ENCODE results near the gene BNIP5.

Gene BNIP5

DNA sequence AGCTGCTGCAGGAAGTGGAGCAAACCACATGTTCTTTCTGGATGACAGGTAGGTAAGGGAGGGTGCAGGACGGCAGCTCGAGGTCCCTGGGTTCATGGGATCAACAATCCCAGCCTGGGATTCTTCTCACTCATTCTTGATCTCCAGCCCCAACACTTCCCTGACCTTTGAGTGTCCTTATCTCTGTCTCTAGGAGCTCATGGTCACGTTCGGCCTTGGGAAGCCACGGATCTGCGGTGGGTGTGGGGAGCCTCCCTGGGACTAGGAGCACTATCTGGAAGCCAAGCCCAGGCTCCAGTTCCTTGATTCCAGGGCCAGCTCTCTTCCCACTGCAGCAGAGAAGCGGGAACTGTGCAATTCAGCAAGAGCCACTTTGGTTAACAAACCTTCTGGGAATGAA is 27.5 kb downstream of the BNIP5 start:
- no peak for DNase-seq (ENCODE audit: low read depth)
- no peak overlapping the region for H3K4me3 ChIP-seq (ENCODE audit: low read depth, low read length)
- TF ChIP-seq, protein P1, sequence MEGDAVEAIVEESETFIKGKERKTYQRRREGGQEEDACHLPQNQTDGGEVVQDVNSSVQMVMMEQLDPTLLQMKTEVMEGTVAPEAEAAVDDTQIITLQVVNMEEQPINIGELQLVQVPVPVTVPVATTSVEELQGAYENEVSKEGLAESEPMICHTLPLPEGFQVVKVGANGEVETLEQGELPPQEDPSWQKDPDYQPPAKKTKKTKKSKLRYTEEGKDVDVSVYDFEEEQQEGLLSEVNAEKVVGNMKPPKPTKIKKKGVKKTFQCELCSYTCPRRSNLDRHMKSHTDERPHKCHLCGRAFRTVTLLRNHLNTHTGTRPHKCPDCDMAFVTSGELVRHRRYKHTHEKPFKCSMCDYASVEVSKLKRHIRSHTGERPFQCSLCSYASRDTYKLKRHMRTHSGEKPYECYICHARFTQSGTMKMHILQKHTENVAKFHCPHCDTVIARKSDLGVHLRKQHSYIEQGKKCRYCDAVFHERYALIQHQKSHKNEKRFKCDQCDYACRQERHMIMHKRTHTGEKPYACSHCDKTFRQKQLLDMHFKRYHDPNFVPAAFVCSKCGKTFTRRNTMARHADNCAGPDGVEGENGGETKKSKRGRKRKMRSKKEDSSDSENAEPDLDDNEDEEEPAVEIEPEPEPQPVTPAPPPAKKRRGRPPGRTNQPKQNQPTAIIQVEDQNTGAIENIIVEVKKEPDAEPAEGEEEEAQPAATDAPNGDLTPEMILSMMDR (IDR thresholded peaks at IDR 0.05; ENCODE audit: insufficient read depth, low read depth, low read length, missing control alignments), result no peak

DNA sequence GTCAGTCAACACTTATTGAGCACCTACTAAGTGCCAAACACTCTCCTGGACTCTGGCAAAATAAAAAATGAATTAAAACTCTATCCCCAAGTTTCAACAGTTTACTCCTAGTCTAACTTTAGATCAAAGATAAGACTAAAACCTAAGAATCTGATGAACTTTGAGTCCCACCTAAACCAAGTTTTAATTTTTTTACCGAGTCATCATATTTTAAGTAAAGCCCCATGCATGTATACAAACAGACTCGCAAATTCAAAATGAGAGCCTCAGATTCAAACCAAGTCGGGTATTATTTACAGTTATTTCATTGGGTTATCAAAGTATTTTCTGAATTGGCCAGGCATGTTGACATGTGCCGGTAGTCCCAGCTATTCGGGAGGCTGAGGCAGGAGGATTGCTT is 28.2 kb downstream of the BNIP5 start:
- H3K4me3 ChIP-seq (ENCODE audit: low read depth, low read length), result no peak overlapping the region
- DNase-seq (ENCODE audit: low read depth), result no peak
- TF ChIP-seq, protein P1 (IDR thresholded peaks at IDR 0.05; ENCODE audit: insufficient read depth, low read depth, low read length, missing control alignments), result no peak

DNA sequence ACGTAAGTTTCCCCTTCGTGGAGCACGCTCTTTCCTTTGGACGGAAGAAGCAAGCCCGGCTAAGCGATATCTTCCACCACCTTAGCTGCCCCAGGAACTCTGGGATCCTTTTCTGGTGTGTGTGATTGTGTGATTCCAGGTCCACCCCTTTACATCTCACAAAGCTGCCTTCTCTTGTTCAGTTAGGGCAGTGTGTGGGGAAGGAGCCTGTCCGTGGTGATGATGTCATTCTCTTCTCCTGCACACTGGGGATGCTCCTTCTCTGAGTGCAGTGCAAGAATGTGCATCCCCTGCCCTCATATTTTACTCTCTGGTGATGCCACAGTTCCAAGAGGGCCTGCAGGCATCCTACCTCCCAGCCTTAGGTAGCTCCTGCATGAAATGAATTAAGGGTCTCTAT is 30.3 kb downstream of the BNIP5 start:
- TF ChIP-seq, protein P1 (IDR thresholded peaks at IDR 0.05; ENCODE audit: insufficient read depth, low read depth, low read length, missing control alignments), result no peak
- H3K4me3 ChIP-seq (ENCODE audit: low read depth, low read length), result no peak overlapping the region
- DNase-seq (ENCODE audit: low read depth), result no peak

DNA sequence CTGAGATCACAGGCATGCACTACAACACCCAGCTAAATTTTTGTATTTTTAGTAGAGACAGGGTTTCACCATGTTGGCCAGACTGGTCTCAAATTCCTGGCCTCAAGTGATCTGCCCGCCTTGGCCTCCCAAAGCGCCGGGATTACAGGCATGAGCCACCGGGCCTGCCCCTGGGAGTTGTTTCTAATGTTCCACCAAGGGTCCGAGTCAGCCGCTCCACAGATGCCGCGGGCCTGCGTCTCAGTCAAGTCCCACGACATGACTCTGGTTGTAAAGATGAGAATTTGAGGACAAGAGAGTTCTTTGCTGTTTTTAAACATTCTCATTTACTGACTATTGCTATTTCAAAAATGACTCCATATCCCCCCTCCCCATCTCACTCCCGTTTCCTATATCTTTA is 30.8 kb downstream of the BNIP5 start:
- no peak overlapping the region for H3K4me3 ChIP-seq (ENCODE audit: low read depth, low read length)
- DNase-seq (ENCODE audit: low read depth), result no peak
- TF ChIP-seq, protein P1 (IDR thresholded peaks at IDR 0.05; ENCODE audit: insufficient read depth, low read depth, low read length, missing control alignments), result no peak

DNA sequence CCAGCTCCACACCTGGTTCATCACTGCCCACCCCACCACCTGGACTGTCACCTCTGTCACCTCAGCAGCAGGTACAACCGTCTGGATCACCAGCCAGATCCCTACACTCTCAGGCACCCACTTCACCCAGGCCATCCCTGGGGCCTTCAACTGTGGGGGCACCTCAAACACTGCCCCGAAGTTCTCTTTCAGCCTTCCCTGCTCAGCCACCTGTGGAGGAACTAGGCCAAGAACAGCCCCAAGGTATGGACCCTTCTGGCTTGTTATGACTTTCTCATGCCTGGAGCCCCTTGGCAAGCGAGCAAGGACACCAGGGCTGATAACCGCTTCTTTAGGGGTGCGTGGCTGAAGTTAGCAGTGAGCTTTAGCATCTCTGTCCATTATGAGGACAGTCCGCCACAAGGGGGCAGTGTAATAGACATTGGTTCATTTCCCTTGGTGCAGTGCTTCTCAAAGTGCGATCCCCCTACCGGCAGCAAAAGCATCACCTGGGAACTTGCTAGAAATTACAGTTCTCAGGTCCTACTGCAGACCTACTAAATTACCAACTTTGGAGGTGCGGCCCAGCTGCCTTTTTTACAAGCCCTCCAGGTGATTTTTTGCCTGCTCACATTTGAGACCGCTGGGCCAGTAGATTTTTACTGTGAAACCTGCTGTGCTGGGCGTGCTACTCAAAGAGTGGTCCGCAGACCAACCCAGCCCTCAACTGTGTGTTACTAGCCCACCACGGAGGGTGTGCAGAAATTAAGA is 34.3 kb downstream of the BNIP5 start:
- no peak overlapping the region for H3K4me3 ChIP-seq (ENCODE audit: low read depth, low read length)
- TF ChIP-seq, protein P1 (IDR thresholded peaks at IDR 0.05; ENCODE audit: insufficient read depth, low read depth, low read length, missing control alignments), result peak; percentile 98
- peak; percentile 96 for DNase-seq (ENCODE audit: low read depth)

DNA sequence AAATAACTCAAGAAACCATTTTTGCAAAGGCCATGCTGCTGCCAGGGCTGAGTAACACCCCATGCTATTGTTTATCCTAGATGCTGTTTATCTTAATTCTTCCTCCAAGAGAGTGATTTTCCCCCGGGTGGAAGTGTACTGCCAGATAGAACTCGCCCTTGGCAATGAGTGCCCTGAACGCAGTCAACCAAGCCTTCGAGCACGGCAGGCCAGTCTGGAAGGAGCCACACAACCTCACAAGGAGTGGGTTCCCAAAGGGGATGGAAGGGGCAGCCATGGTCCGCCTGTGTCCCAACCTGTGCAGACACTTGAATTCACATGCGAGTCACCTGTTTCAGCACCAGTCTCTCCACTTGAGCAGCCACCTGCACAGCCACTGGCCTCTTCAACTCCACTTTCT is 34.9 kb downstream of the BNIP5 start:
- H3K4me3 ChIP-seq (ENCODE audit: low read depth, low read length), result no peak overlapping the region
- TF ChIP-seq, protein P1 (IDR thresholded peaks at IDR 0.05; ENCODE audit: insufficient read depth, low read depth, low read length, missing control alignments), result no peak
- DNase-seq (ENCODE audit: low read depth), result no peak

All from GM12865 (cell line).